Motor neuron (in vitro differentiated cells): ENCODE measurements around the gene CCDC85A. TPM values are rescaled to one million over a fixed set of nuclear protein-coding genes. Genes with fewer than 3 reads are reported as not detected.

Experiments
- ATAC-seq, 8 experiments: fragments of 200-7000 bp; cut with Tn5 transposase; replicated peaks in 6 of 8; 2 replicates each; pipeline ENCODE4 v1.8.0; 2021; ENCODE audit warnings: mild to moderate bottlenecking in 8 of 8, moderate library complexity in 8 of 8
- H3K27ac ChIP-seq, 2 donors: fragments of 250-450 bp; sonication (Bioruptor Pico); 2 replicates each; pipeline ENCODE4 v1.9.0; 2021; ENCODE audit warnings: antibody characterized with exemption in 2 of 2, mild to moderate bottlenecking in 2 of 2, moderate library complexity in 1 of 2
- H3K4me1 ChIP-seq, 2 donors: fragments of 250-450 bp; sonication (Bioruptor Pico); replicated peaks in 1 of 2; 2 replicates each; pipeline ENCODE4 v1.6.1; 2021; ENCODE audit warnings: antibody characterized with exemption in 2 of 2, mild to moderate bottlenecking in 2 of 2, moderate library complexity in 1 of 2
- H3K4me3 ChIP-seq, 5 donors: fragments of 250-450 bp; sonication (Bioruptor Pico); 2 replicates each; pipeline ENCODE4 v1.9.0; 2021; ENCODE audit warnings: antibody characterized with exemption in 5 of 5, mild to moderate bottlenecking in 5 of 5, moderate library complexity in 4 of 5
- WGBS, 10 experiments: fragments of 450-650 bp; shearing (Covaris generic); methylation state at CpG; one replicate each; pipeline ENCODE4 v1.0.0; 2022; 5-methylcytosine and 5-hydroxymethylcytosine counted together
- in situ Hi-C, 9 experiments: fragments of 400-800 bp; cut with MboI; loops; one replicate each; pipeline ENCODE4 v1.15.0; 2021; ENCODE audit warnings: low sequenced_read_pairs in 9 of 9, low pct_unique_long_range_greater_than_20kb in 2 of 9; ENCODE audit not compliant: unreplicated experiment in 9 of 9
- total RNA-seq, 8 experiments: library from RNA; unstranded; fragments of 300-600 nt; gene quantifications; 2 replicates each; pipeline versions ENCODE4 v1.2.3 to v1.2.4, GENCODE V29; 2022

CCDC85A gene
- total RNA-seq, 8 experiments from 2014 or later, result 0.24 to 6.0 (median 1.7) TPM

- peaks cover 0 to 5% of the 10 kb centered on the region in 2 donors for H3K4me1 ChIP-seq
- in situ Hi-C loops, result no loop called here
- 40 to 100% (median 74%) methylated on average over 1 to 3 of the region's 3 CpGs; no CpG with 5 or more reads in 1 of the 10 experiments for WGBS, 10 experiments
- H3K27ac ChIP-seq, result no peak overlapping the region
- H3K4me3 ChIP-seq, result no peak overlapping the region
- no peak for ATAC-seq
These were observed 111.9 kb downstream of the CCDC85A start for GRCh38 chr2:56295666-56296065.

DNA sequence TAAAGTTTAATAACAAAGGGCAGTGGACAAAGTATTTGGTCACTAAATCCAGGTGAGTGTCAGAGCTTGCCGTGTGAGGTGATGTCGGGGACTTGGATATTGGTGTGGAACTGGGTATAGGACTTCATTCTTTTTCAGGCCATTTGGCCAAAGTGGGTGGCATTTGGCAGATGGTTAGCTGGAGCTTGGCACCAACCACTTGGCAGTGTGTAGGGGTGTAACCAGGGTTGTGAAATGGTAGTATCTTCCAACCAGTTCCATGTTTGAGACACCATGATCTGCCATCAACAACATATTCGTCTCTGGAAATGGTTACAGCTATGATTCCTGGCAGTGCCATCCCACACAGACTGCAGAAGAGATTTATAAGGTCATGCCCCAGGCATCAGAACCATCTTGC lies 113.9 kb downstream of the CCDC85A start:
- H3K4me3 ChIP-seq, result no peak overlapping the region
- ATAC-seq, result no peak
- no peak overlapping the region for H3K27ac ChIP-seq
- 17 to 100% (median 96%) methylated on average over 1 to 3 of the region's 3 CpGs; no CpG with 5 or more reads in 4 of the 10 experiments for WGBS, 10 experiments
- peaks cover 0 to 5% of the 10 kb centered on the region in 2 donors for H3K4me1 ChIP-seq
- in situ Hi-C loops, result no loop called here

GRCh38 chr2:56299171-56299691 lies 115.4 kb downstream of the CCDC85A start:
- H3K4me3 ChIP-seq, result no peak overlapping the region
- 0 to 100% (median 50%) methylated on average over 1 to 3 of the region's 3 CpGs for WGBS, 10 experiments
- peak in 3 of 8 experiments; percentile 43 to 98 (median 73) for ATAC-seq
- H3K4me1 ChIP-seq, result peaks cover 0 to 5% of the 10 kb centered on the region in 2 donors
- H3K27ac ChIP-seq, result no peak overlapping the region
- in situ Hi-C loops, result no loop called here

DNA sequence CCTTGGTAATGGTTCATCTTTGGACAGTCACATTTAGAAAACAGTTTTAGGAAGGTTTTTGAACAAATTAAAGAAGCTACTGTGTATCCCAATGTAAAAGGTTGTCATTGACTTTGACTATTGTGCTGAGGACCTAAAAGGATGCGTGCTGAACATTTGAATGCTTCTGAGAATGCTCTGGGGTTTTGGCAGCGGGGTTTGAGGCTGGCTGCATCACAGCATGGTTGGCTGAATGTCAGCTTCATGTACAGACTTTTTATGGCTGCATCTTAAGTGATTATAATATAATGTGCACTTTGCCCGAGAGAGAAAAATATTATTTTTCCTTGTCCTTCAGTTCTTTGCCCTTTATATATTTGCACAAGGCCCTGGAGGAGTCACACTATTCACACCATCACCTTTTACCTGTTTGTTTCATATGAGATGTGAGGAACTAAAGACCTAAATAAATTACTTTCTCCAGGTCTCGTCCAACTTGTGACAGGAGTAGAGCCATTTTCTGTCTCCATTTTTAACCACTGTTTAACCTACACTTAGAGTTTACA lies 125.9 kb downstream of the CCDC85A start:
- in situ Hi-C loops, result no loop called here
- H3K4me1 ChIP-seq, result no peaks in the 10 kb centered on the region
- H3K27ac ChIP-seq, result no peak overlapping the region
- H3K4me3 ChIP-seq, result no peak overlapping the region
- no peak for ATAC-seq
- WGBS, 10 experiments, result 8 to 100% (median 74%) methylated on average over 1 to 4 of the region's 4 CpGs

DNA sequence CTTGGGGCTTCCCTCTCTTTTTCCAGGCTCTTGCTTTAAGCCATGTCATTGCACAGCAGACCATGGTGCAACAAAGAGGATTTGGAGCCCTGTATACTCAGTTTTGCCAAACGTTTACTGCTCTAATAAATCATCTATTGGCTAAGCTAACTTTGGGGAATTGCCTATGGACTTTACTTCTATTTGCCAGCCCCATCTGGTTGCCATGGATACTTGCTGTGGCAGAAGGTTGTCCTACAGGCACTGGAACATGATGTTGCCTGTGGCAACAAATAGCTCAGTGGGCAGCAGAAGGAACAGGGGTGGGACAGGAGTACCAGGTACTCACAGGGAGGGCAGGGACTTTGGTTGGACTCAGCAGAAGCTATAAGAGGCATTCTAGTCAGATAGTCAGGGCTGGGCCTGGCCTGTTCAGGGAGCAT lies 129.7 kb downstream of the CCDC85A start:
- Histone ChIP-seq H3K27ac (no peak overlapping the region), H3K4me3 (no peak overlapping the region), H3K4me1 (no peaks in the 10 kb centered on the region)
- peak in 1 of 8 experiments; percentile 85 for ATAC-seq
- in situ Hi-C loops, result no loop called here
- 0 to 63% (median 22%) methylated on average over 1 of the region's 1 CpG; no CpG with 5 or more reads in 5 of the 10 experiments for WGBS, 10 experiments

DNA sequence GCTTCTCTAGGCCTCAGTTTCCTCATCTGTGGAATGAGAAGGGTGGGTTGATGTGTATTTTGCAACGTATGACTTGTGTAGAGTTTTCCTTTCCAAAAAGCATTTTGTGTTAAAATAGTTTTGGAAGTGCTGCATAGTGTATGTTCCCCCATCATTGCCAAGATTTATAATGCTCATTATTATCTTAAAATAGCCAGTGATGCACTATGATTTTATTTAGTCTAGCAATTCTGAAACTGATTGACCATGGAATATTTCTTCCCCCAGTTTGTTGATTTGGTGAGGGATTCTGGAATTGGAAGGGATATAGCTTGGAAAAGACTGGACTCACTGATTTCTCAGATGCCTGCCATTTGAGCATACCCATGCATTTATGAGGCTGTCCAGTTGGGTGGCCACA lies 130.6 kb downstream of the CCDC85A start:
- H3K4me1 ChIP-seq, result no peaks in the 10 kb centered on the region
- H3K4me3 ChIP-seq, result no peak overlapping the region
- H3K27ac ChIP-seq, result no peak overlapping the region
- WGBS, 10 experiments, result 40 to 100% (median 74%) methylated on average over 1 of the region's 1 CpG; no CpG with 5 or more reads in 4 of the 10 experiments
- ATAC-seq, result no peak
- in situ Hi-C loops, result no loop called here

- H3K27ac ChIP-seq, result no peak overlapping the region
- WGBS, 10 experiments, result 0 to 100% (median 83%) methylated on average over 1 to 2 of the region's 2 CpGs; no CpG with 5 or more reads in 1 of the 10 experiments
- ATAC-seq, result peak in 3 of 8 experiments; percentile 33 to 93 (median 87)
- no peaks in the 10 kb centered on the region for H3K4me1 ChIP-seq
- H3K4me3 ChIP-seq, result no peak overlapping the region
- in situ Hi-C loops, result no loop called here
These were observed 131.0 kb downstream of the CCDC85A start for GRCh38 chr2:56314796-56315195.

DNA sequence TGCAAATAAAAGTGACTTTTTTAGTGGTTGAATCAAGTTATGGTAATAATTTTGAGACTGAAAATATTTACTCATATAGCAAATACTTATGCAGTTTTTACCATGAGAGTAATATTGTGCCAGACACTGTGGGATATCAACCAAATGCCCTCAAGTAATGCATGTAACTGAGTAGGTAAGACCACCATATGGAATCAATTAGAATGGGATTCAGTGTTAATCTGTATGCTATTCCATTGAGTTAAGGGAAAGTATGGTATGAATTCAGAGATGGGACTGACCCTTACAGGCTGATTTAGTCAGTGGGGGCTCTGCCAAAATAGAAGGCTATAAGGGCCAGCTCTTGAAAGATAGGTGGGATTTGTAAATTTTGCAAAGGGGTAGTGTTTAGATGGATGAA lies 131.6 kb downstream of the CCDC85A start:
- no peak overlapping the region for H3K4me3 ChIP-seq
- no peak overlapping the region for H3K27ac ChIP-seq
- H3K4me1 ChIP-seq, result no peaks in the 10 kb centered on the region
- in situ Hi-C loops, result no loop called here
- peak in 1 of 8 experiments; percentile 58 for ATAC-seq

DNA sequence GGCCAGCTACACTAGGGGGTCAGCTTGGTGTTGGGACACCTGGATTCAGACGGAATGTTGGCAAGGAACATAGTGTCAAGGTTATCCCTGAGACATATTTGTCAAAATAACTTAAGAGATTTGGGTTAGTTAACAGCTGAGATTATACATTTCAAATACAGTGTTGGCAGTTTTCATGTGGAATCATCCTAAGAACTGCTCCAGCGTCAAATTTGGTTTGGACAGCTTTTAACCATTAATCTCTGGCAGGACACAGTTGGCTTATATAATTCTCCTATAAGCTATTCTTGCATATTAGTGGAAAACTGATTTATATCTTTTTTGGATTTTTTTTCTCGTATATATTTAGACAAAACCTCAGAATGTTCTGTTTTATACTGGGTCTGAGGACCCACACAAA lies 132.2 kb downstream of the CCDC85A start:
- no peaks in the 10 kb centered on the region for H3K4me1 ChIP-seq
- H3K27ac ChIP-seq, result no peak overlapping the region
- WGBS, 10 experiments, result 25 to 100% (median 80%) methylated on average over 1 to 3 of the region's 3 CpGs; no CpG with 5 or more reads in 2 of the 10 experiments
- ATAC-seq, result no peak
- in situ Hi-C loops, result no loop called here
- H3K4me3 ChIP-seq, result no peak overlapping the region

- in situ Hi-C loops, result no loop called here
- WGBS, 10 experiments, result 34 to 90% (median 83%) methylated on average over 2 to 4 of the region's 4 CpGs; no CpG with 5 or more reads in 1 of the 10 experiments
- no peak overlapping the region for H3K27ac ChIP-seq
- no peaks in the 10 kb centered on the region for H3K4me1 ChIP-seq
- no peak overlapping the region for H3K4me3 ChIP-seq
- ATAC-seq, result no peak
These were observed 134.4 kb downstream of the CCDC85A start for GRCh38 chr2:56318147-56318546.

- no peak for ATAC-seq
- in situ Hi-C loops, result no loop called here
- 37 to 100% (median 83%) methylated on average over 1 to 3 of the region's 3 CpGs; no CpG with 5 or more reads in 1 of the 10 experiments for WGBS, 10 experiments
- H3K4me1 ChIP-seq, result peaks cover 0 to 3% of the 10 kb centered on the region in 2 donors
- no peak overlapping the region for H3K27ac ChIP-seq
- H3K4me3 ChIP-seq, result no peak overlapping the region
These were observed 142.0 kb downstream of the CCDC85A start for GRCh38 chr2:56325661-56326345.

GRCh38 chr2:56326346-56326741 lies 142.6 kb downstream of the CCDC85A start:
- no peak for ATAC-seq
- WGBS, 10 experiments, result 57 to 100% (median 84%) methylated on average over 1 of the region's 1 CpG

GRCh38 chr2:56331810-56332209 lies 148.0 kb downstream of the CCDC85A start:
- no peak for ATAC-seq
- H3K4me3 ChIP-seq, result no peak overlapping the region
- H3K4me1 ChIP-seq, result no peaks in the 10 kb centered on the region
- in situ Hi-C loops, result no loop called here
- whole genome bisulfite sequencing, 10 experiments, result 40 to 100% (median 75%) methylated on average over 1 to 4 of the region's 7 CpGs; no CpG with 5 or more reads in 5 of the 10 experiments
- H3K27ac ChIP-seq, result no peak overlapping the region

More at GRCh38 chr2:56326346-56326741, 142.6 kb downstream of the CCDC85A start:
- Histone ChIP-seq H3K4me3 (no peak overlapping the region), H3K27ac (no peak overlapping the region), H3K4me1 (peaks cover 0 to 3% of the 10 kb centered on the region in 2 donors)
- in situ Hi-C loops, result no loop called here
